Natural killer cell (primary cell): Measurements from ENCODE around the gene RCC1. TPM values are rescaled to one million over a fixed set of nuclear protein-coding genes. Genes with fewer than 3 reads are reported as not detected.

Source experiments
- ATAC-seq, 3 donors: fragments of 150-1000 bp in 2 of 3; fragments of 200-7000 bp in 1 of 3; cut with Tn5 transposase; 1 replicate in 1 of 3; 2 replicates in 2 of 3; pipeline ENCODE4 v1.10.0; 2021; ENCODE audit warnings: mild to moderate bottlenecking in 2 of 3, moderate library complexity in 2 of 3
- DNase-seq, 2 donors: peaks; one replicate each; pipeline versions ENCODE4 v3.0.0 to v3.0.0-alpha.2; 2013 to 2021; ENCODE audit warnings: mixed read lengths in 1 of 2
- H3K27ac ChIP-seq: one replicate; pipeline ENCODE4 v1.5.1; 2013; ENCODE audit warnings: mild to moderate bottlenecking, low read length
- H3K27me3 ChIP-seq: one replicate; pipeline ENCODE4 v1.6.1; 2013; ENCODE audit warnings: low read length; ENCODE audit not compliant: control insufficient read depth, insufficient read depth
- H3K36me3 ChIP-seq: one replicate; pipeline ENCODE4 v1.6.1; 2013; ENCODE audit warnings: low read length; ENCODE audit not compliant: control insufficient read depth, insufficient read depth
- H3K4me1 ChIP-seq: one replicate; pipeline ENCODE4 v1.6.1; 2013; ENCODE audit warnings: low read length; ENCODE audit not compliant: control insufficient read depth, insufficient read depth
- H3K4me3 ChIP-seq: one replicate; pipeline ENCODE4 v1.5.1; 2013; ENCODE audit warnings: low read length
- H3K9me3 ChIP-seq: one replicate; pipeline ENCODE4 v1.6.1; 2013; ENCODE audit warnings: low read length; ENCODE audit not compliant: control insufficient read depth, insufficient read depth
- H3K27ac Mint-ChIP-seq, 2 donors: one replicate each; pipeline ENCODE4 v1.8.0; 2022; ENCODE audit warnings: mild to moderate bottlenecking in 2 of 2, mixed read lengths in 2 of 2, moderate library complexity in 1 of 2
- H3K27me3 Mint-ChIP-seq, 2 donors: one replicate each; pipeline ENCODE4 v1.8.0; 2022; ENCODE audit warnings: low read depth in 2 of 2, mixed read lengths in 2 of 2
- H3K36me3 Mint-ChIP-seq: one replicate; pipeline ENCODE4 v1.8.0; 2022; ENCODE audit warnings: mixed read lengths
- H3K4me1 Mint-ChIP-seq, 2 donors: one replicate each; pipeline ENCODE4 v1.8.0; 2022; ENCODE audit warnings: mixed read lengths in 2 of 2
- H3K4me3 Mint-ChIP-seq: one replicate; pipeline ENCODE4 v1.8.0; 2022; ENCODE audit warnings: mild to moderate bottlenecking, moderate library complexity, mixed read lengths
- H3K9me3 Mint-ChIP-seq, 2 donors: one replicate each; pipeline ENCODE4 v1.8.0; 2022; ENCODE audit warnings: mixed read lengths in 2 of 2
- CTCF ChIP-seq: fragments of 200-600 bp; IDR thresholded peaks from one replicate; pipeline ENCODE4 v1.8.0; 2022; ENCODE audit warnings: antibody characterized with exemption
- WGBS: methylation state at CpG from one replicate; pipeline ENCODE4 v1.1.7; 2013; ENCODE audit warnings: missing lambda C conversion rate; ENCODE audit not compliant: insufficient coverage; 5-methylcytosine and 5-hydroxymethylcytosine counted together
- intact Hi-C: fragments of 100-400 bp; cut with micrococcal nuclease; formaldehyde crosslinking; loops from one replicate; pipeline ENCODE4 v1.14.2; 2022
- total RNA-seq, 4 donors: library from RNA; stranded (reverse); fragments of 120-200 nt in 1 of 4; gene quantifications; one replicate each; pipeline versions ENCODE4 v1.2.3 to v1.2.4, GENCODE V29; 2013 to 2022

Gene RCC1
- total RNA-seq = 10 to 100 TPM; 15.9 to 23.7 (median 19.2) TPM
- 15.7 TPM for total RNA-seq (2013)

GRCh38 chr1:28505406-28506187 is at the start of gene RCC1:
Gene RCC1, plus strand, starts transcription at chr1:28506043. Its CDS starts 23,824 bp downstream, at chr1:28529867.
- Histone ChIP-seq H3K27ac (peak within 1 kb of the TSS; percentile 77), H3K9me3 (no peaks in the 10 kb centered on the region), H3K4me1 (peaks cover 43% of the 10 kb centered on the region), H3K36me3 (peaks cover 26% of the 10 kb centered on the region), H3K4me3 (peak within 1 kb of the TSS; percentile 80), H3K27me3 (no peaks in the 10 kb centered on the region)
- Mint-ChIP-seq H3K4me1 (peaks cover 47 to 50% of the 10 kb centered on the region in 2 donors), H3K9me3 (no peaks in the 10 kb centered on the region), H3K36me3 (no peaks in the 10 kb centered on the region), H3K27me3 (no peaks in the 10 kb centered on the region), H3K27ac (peak within 1 kb of the TSS; percentile 97 to 99), H3K4me3 (peak within 1 kb of the TSS; percentile 99)
- ATAC-seq (peak; percentile 93 to 96 (median 95)), DNase-seq (peak; percentile 87 to 99)
- intact Hi-C loops = loop anchor here (1.0 to 5.0 kb wide), 7 partner anchors 13 to 418 kb away; partner anchors contain the start of genes EYA3, TAF12 and YTHDF2
- TF ChIP-seq CTCF = no peak
- under 1% methylated on average over 38 of the region's 41 CpGs for WGBS

DNA sequence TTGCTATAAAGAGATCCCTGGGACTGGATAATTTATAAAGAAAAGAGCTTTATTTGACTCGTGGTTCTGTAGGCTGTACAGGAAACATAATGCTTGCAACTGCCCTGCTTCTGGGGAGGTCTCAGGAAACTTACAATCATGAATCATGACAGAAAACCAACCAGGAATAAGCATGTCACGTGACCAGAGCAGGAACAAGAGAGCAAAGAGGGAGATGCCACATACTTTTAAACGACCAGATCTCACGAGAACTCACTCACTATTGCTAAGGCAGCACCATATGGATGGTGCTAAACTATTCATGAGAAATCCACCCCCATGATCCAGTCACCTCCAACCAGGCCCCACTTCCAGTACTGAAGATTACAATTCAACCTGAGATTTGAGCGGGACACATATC is 49.8 kb upstream of the RCC1 start:
- ATAC-seq = no peak
- no peak overlapping the region for H3K27ac ChIP-seq
- 49% methylated on average over 5 of the region's 5 CpGs for WGBS
- Mint-ChIP-seq H3K9me3 (no peaks in the 10 kb centered on the region), H3K27ac (peak overlapping the region in 1 of 2 donors; percentile 46), H3K4me3 (no peak overlapping the region), H3K27me3 (no peaks in the 10 kb centered on the region), H3K4me1 (peaks cover 9 to 16% of the 10 kb centered on the region in 2 donors), H3K36me3 (no peaks in the 10 kb centered on the region)
- H3K27me3 ChIP-seq = no peaks in the 10 kb centered on the region
- peaks cover 6% of the 10 kb centered on the region for H3K36me3 ChIP-seq
- no peak for TF ChIP-seq CTCF
- intact Hi-C loops = no loop called here
- no peak for DNase-seq
- H3K4me1 ChIP-seq = no peaks in the 10 kb centered on the region
- no peak overlapping the region for H3K4me3 ChIP-seq
- H3K9me3 ChIP-seq = no peaks in the 10 kb centered on the region

- Histone ChIP-seq H3K9me3 (no peaks in the 10 kb centered on the region), H3K27ac (no peak overlapping the region), H3K27me3 (no peaks in the 10 kb centered on the region), H3K36me3 (peaks cover 6% of the 10 kb centered on the region), H3K4me1 (no peaks in the 10 kb centered on the region), H3K4me3 (no peak overlapping the region)
- TF ChIP-seq CTCF = no peak
- ATAC-seq = no peak
- H3K4me3 Mint-ChIP-seq = no peak overlapping the region
- peaks cover 9 to 16% of the 10 kb centered on the region in 2 donors for H3K4me1 Mint-ChIP-seq
- intact Hi-C loops = no loop called here
- no CpG with 5 or more reads among the region's 1 CpG for WGBS
- H3K27ac Mint-ChIP-seq = no peak overlapping the region
- DNase-seq = no peak
- H3K36me3 Mint-ChIP-seq = no peaks in the 10 kb centered on the region
- no peaks in the 10 kb centered on the region for H3K9me3 Mint-ChIP-seq
- H3K27me3 Mint-ChIP-seq = no peaks in the 10 kb centered on the region
These were observed 48.2 kb upstream of the RCC1 start for GRCh38 chr1:28457678-28458077.
